Right cardiac atrium (tissue), 5 donors: Measurements from ENCODE around the gene TCF7L2. TPM values are rescaled to one million over a fixed set of nuclear protein-coding genes. Genes with fewer than 3 reads are reported as not detected.

Source experiments
- ATAC-seq, 2 donors: fragments of 200-7000 bp; cut with Tn5 transposase; one replicate each; pipeline versions ENCODE4 v1.8.0 to v1.9.1; 2020; ENCODE audit warnings: moderate library complexity in 2 of 2, mild to moderate bottlenecking in 1 of 2
- DNase-seq, 3 donors: peaks; one replicate each; pipeline ENCODE4 v3.0.0-alpha.2; 2020
- H3K27ac ChIP-seq: one replicate; pipeline ENCODE4 v1.5.1; 2013; ENCODE audit warnings: mild to moderate bottlenecking, low read length, control low read depth, moderate library complexity
- H3K27me3 ChIP-seq: one replicate; pipeline ENCODE4 v1.6.1; 2013; ENCODE audit not compliant: control insufficient read depth, insufficient read depth
- H3K4me1 ChIP-seq: one replicate; pipeline ENCODE4 v1.6.1; 2013; ENCODE audit warnings: low read length; ENCODE audit not compliant: control insufficient read depth, insufficient read depth
- H3K4me3 ChIP-seq: one replicate; pipeline ENCODE4 v1.5.1; 2013; ENCODE audit warnings: low read length, control low read depth
- H3K9me3 ChIP-seq: one replicate; pipeline ENCODE4 v1.6.1; 2013; ENCODE audit warnings: low read length; ENCODE audit not compliant: control insufficient read depth
- WGBS: extraction: QIAGEN DNeasy Blood & Tissue Kit; methylation state at CpG from one replicate; pipeline ENCODE4 v1.1.7; 2013; 5-methylcytosine and 5-hydroxymethylcytosine counted together
- intact Hi-C, 4 donors: fragments of 100-400 bp; cut with DNase I; formaldehyde crosslinking; loops; one replicate each; pipeline versions ENCODE4 v1.11.0 to v1.14.0; 2022 to 2023
- polyA plus RNA-seq: library from polyadenylated mRNA; stranded (reverse); fragments of 200-250 nt; gene quantifications from one replicate; pipeline ENCODE4 v1.2.3, GENCODE V29; 2013
- total RNA-seq, 4 donors: library from RNA; stranded (reverse); fragmentation: NEBNext Ultra II Directional; extraction: Animal tissue kit (Norgen Biotek cat#: 25700); gene quantifications; one replicate each; pipeline ENCODE4 v1.2.1, GENCODE V29; 2021
- donor health status: healthy with polysubstance abuse.
- donor health status: DM: no; HTN: yes; CAD: no.
- donor health status: DM: no; HTN: no; CAD: no.
- donor health status: DM: no; HTN: yes; CAD: no; lungs with severe emphysema.
- donor health status: DM: yes; HTN: yes; CAD: no.

The TCF7L2 gene
- total and polyA plus RNA-seq, 5 donors, result 9.2 to 18.7 (median 15.8) TPM

- WGBS, result 82% methylated on average over 14 of the region's 14 CpGs
- H3K4me3 ChIP-seq, result no peak overlapping the region
- DNase-seq, result no peak
- no peak overlapping the region for H3K27ac ChIP-seq
- no peaks in the 10 kb centered on the region for H3K27me3 ChIP-seq
- H3K4me1 ChIP-seq, result no peaks in the 10 kb centered on the region
- ATAC-seq, result no peak
- intact Hi-C loops, result loop anchor here in 1 of 4 donors (10.0 kb wide), 1 partner anchor 215 kb away; no protein-coding TSS in a partner anchor
- H3K9me3 ChIP-seq, result no peaks in the 10 kb centered on the region
Measured at GRCh38 chr10:113169853-113170460, 219.9 kb downstream of the TCF7L2 start.

- Histone ChIP-seq H3K4me1 (no peaks in the 10 kb centered on the region), H3K9me3 (no peaks in the 10 kb centered on the region), H3K27ac (no peak overlapping the region), H3K4me3 (no peak overlapping the region), H3K27me3 (no peaks in the 10 kb centered on the region)
- DNase-seq (no peak), ATAC-seq (no peak)
- intact Hi-C loops, result loop anchor here in 1 of 4 donors (10.0 kb wide), 1 partner anchor 213 kb away; no protein-coding TSS in a partner anchor
- WGBS, result 93% methylated on average over 11 of the region's 11 CpGs
Measured at GRCh38 chr10:113171662-113172061, 221.6 kb downstream of the TCF7L2 start.

- DNase-seq, result no peak
- Histone ChIP-seq H3K4me3 (no peak overlapping the region), H3K27ac (no peak overlapping the region), H3K4me1 (peaks cover 4% of the 10 kb centered on the region), H3K9me3 (no peaks in the 10 kb centered on the region), H3K27me3 (no peaks in the 10 kb centered on the region)
- no peak for ATAC-seq
- intact Hi-C loops, result loop anchor here in 1 of 4 donors (10.0 kb wide), 1 partner anchor 210 kb away; no protein-coding TSS in a partner anchor
- 88% methylated on average over 3 of the region's 3 CpGs for WGBS
Measured at GRCh38 chr10:113175176-113175575, 225.1 kb downstream of the TCF7L2 start.

- 77% methylated on average over 17 of the region's 17 CpGs for WGBS
- Histone ChIP-seq H3K9me3 (no peaks in the 10 kb centered on the region), H3K4me1 (peaks cover 4% of the 10 kb centered on the region), H3K4me3 (no peak overlapping the region), H3K27me3 (no peaks in the 10 kb centered on the region), H3K27ac (no peak overlapping the region)
- DNase-seq (peak in 2 of 3 donors; percentile 54 to 67), ATAC-seq (peak; percentile 9 to 41)
- intact Hi-C loops, result loop anchor here in 1 of 4 donors (10.0 kb wide), 1 partner anchor 209 kb away; no protein-coding TSS in a partner anchor
Measured at GRCh38 chr10:113175756-113176651, 226.0 kb downstream of the TCF7L2 start.

GRCh38 chr10:113176652-113177155 is 226.7 kb downstream of the TCF7L2 start:
- no peak for DNase-seq
- no peaks in the 10 kb centered on the region for H3K27me3 ChIP-seq
- no peak overlapping the region for H3K4me3 ChIP-seq
- intact Hi-C loops, result loop anchor here in 1 of 4 donors (10.0 kb wide), 1 partner anchor 208 kb away; no protein-coding TSS in a partner anchor
- H3K9me3 ChIP-seq, result no peaks in the 10 kb centered on the region
- WGBS, result 71% methylated on average over 5 of the region's 5 CpGs
- ATAC-seq, result peak; percentile 3 to 44
- peak overlapping the region; percentile 30 for H3K27ac ChIP-seq
- H3K4me1 ChIP-seq, result peaks cover 4% of the 10 kb centered on the region

GRCh38 chr10:113177156-113177935 is 227.3 kb downstream of the TCF7L2 start:
- DNase-seq, result peak; percentile 62 to 82 (median 82)
- Histone ChIP-seq H3K27ac (no peak overlapping the region), H3K4me1 (peaks cover 4% of the 10 kb centered on the region), H3K4me3 (no peak overlapping the region), H3K9me3 (no peaks in the 10 kb centered on the region), H3K27me3 (no peaks in the 10 kb centered on the region)
- 48% methylated on average over 16 of the region's 16 CpGs for WGBS
- peak; percentile 70 to 71 for ATAC-seq
- intact Hi-C loops, result loop anchor here in 1 of 4 donors (10.0 kb wide), 1 partner anchor 207 kb away; no protein-coding TSS in a partner anchor

GRCh38 chr10:113177936-113178335 is 227.9 kb downstream of the TCF7L2 start:
- ATAC-seq (no peak), DNase-seq (no peak)
- Histone ChIP-seq H3K4me1 (peaks cover 4% of the 10 kb centered on the region), H3K9me3 (no peaks in the 10 kb centered on the region), H3K27me3 (no peaks in the 10 kb centered on the region), H3K27ac (no peak overlapping the region), H3K4me3 (no peak overlapping the region)
- 92% methylated on average over 11 of the region's 11 CpGs for WGBS
- intact Hi-C loops, result loop anchor here in 1 of 4 donors (10.0 kb wide), 1 partner anchor 207 kb away; no protein-coding TSS in a partner anchor

GRCh38 chr10:113178771-113179170 is 228.7 kb downstream of the TCF7L2 start:
- Histone ChIP-seq H3K27ac (peak overlapping the region; percentile 20), H3K9me3 (no peaks in the 10 kb centered on the region), H3K27me3 (no peaks in the 10 kb centered on the region), H3K4me3 (no peak overlapping the region), H3K4me1 (peaks cover 4% of the 10 kb centered on the region)
- intact Hi-C loops, result loop anchor here in 1 of 4 donors (10.0 kb wide), 1 partner anchor 206 kb away; no protein-coding TSS in a partner anchor
- WGBS, result 81% methylated on average over 3 of the region's 3 CpGs
- DNase-seq (no peak), ATAC-seq (no peak)

- no peaks in the 10 kb centered on the region for H3K9me3 ChIP-seq
- H3K27me3 ChIP-seq, result no peaks in the 10 kb centered on the region
- 61% methylated on average over 6 of the region's 6 CpGs for WGBS
- H3K4me3 ChIP-seq, result no peak overlapping the region
- ATAC-seq (peak; percentile 77 to 83), DNase-seq (peak; percentile 81 to 90 (median 87))
- intact Hi-C loops, result loop anchor here in 1 of 4 donors (10.0 kb wide), 1 partner anchor 206 kb away; no protein-coding TSS in a partner anchor
- peak overlapping the region; percentile 20 for H3K27ac ChIP-seq
- H3K4me1 ChIP-seq, result peaks cover 4% of the 10 kb centered on the region
Measured at GRCh38 chr10:113179265-113179664, 229.2 kb downstream of the TCF7L2 start.

GRCh38 chr10:113179966-113180365 is 229.9 kb downstream of the TCF7L2 start:
- WGBS, result 93% methylated on average over 3 of the region's 3 CpGs
- H3K27me3 ChIP-seq, result no peaks in the 10 kb centered on the region
- H3K4me1 ChIP-seq, result peaks cover 4% of the 10 kb centered on the region
- ATAC-seq (no peak), DNase-seq (no peak)
- no peaks in the 10 kb centered on the region for H3K9me3 ChIP-seq
- intact Hi-C loops, result loop anchor here in 1 of 4 donors (10.0 kb wide), 1 partner anchor 205 kb away; no protein-coding TSS in a partner anchor
- no peak overlapping the region for H3K27ac ChIP-seq
- H3K4me3 ChIP-seq, result no peak overlapping the region
